HepG2 (cell line): ENCODE data around the gene FLAD1. TPM values are rescaled to one million over a fixed set of nuclear protein-coding genes. Genes with fewer than 3 reads are reported as not detected.

Experiments
- ATAD3A ChIP-seq: sonication (generic); formaldehyde crosslinking; IDR thresholded peaks from 2 replicates; pipeline ENCODE4 v1.4.0; 2020; ENCODE audit warnings: missing genetic modification reagents
- DR1 ChIP-seq: sonication (generic); formaldehyde crosslinking; IDR thresholded peaks from 2 replicates; pipeline ENCODE4 v1.8.0; 2021; ENCODE audit warnings: mild to moderate bottlenecking, missing genetic modification reagents, inconsistent platforms
- DZIP1 ChIP-seq: sonication (generic); formaldehyde crosslinking; IDR thresholded peaks from 2 replicates; pipeline ENCODE4 v1.5.0; 2020; ENCODE audit warnings: mild to moderate bottlenecking, missing genetic modification reagents
- HIC2 ChIP-seq: sonication (generic); formaldehyde crosslinking; IDR thresholded peaks from 2 replicates; pipeline ENCODE4 v1.9.0; 2022; ENCODE audit warnings: low read depth, missing genetic modification reagents
- KLF11 ChIP-seq: IDR thresholded peaks from 2 replicates; pipeline ENCODE4 v1.6.1; 2016; ENCODE audit warnings: missing compliant biosample characterization
- KMT2A ChIP-seq: sonication (generic); formaldehyde crosslinking; IDR thresholded peaks from 2 replicates; pipeline ENCODE4 v1.4.0; 2020; ENCODE audit warnings: missing genetic modification reagents
- MAZ ChIP-seq, 2 experiments: sonication (generic) in 1 of 2; formaldehyde crosslinking in 1 of 2; IDR thresholded peaks; 2 replicates each; pipeline versions ENCODE4 v1.5.0 to v1.6.1; 2012 to 2020; ENCODE audit warnings: low read depth in 2 of 2, mild to moderate bottlenecking in 2 of 2, borderline replicate concordance in 1 of 2, improper control_type of control experiment in 1 of 2, low read length in 1 of 2, missing genetic modification reagents in 1 of 2, moderate library complexity in 1 of 2
- POGZ ChIP-seq: sonication (generic); formaldehyde crosslinking; IDR thresholded peaks from 2 replicates; pipeline ENCODE4 v1.4.0; 2020; ENCODE audit warnings: mild to moderate bottlenecking, missing genetic modification reagents
- SATB2 ChIP-seq: sonication (generic); formaldehyde crosslinking; IDR thresholded peaks from 2 replicates; pipeline ENCODE4 v1.5.0; 2020; ENCODE audit warnings: missing genetic modification reagents
- SOX5 ChIP-seq: IDR thresholded peaks from 2 replicates; pipeline ENCODE4 v1.6.1; 2016; ENCODE audit warnings: borderline replicate concordance
- ZBTB42 ChIP-seq: sonication (generic); formaldehyde crosslinking; IDR thresholded peaks from 2 replicates; pipeline ENCODE4 v1.5.0; 2020; ENCODE audit warnings: mild to moderate bottlenecking, missing genetic modification reagents
- ZFP36L2 ChIP-seq: sonication (generic); formaldehyde crosslinking; IDR thresholded peaks from 2 replicates; pipeline ENCODE4 v1.4.0; 2020; ENCODE audit warnings: missing genetic modification reagents
- ZFP91 ChIP-seq: sonication (generic); formaldehyde crosslinking; IDR thresholded peaks from 2 replicates; pipeline ENCODE4 v1.9.0; 2022; ENCODE audit warnings: missing genetic modification reagents, mild to moderate bottlenecking, borderline replicate concordance
- ZMYM2 ChIP-seq: sonication (generic); formaldehyde crosslinking; IDR thresholded peaks from 2 replicates; pipeline ENCODE4 v1.8.0; 2022; ENCODE audit warnings: mild to moderate bottlenecking, missing genetic modification reagents
- ZNF224 ChIP-seq: sonication (generic); formaldehyde crosslinking; IDR thresholded peaks from 2 replicates; pipeline ENCODE4 v1.5.0; 2020; ENCODE audit warnings: mild to moderate bottlenecking, missing genetic modification reagents
- ZNF263 ChIP-seq: sonication (generic); formaldehyde crosslinking; IDR thresholded peaks from 2 replicates; pipeline ENCODE4 v1.4.0; 2020; ENCODE audit warnings: missing genetic modification reagents
- ZNF501 ChIP-seq: sonication (generic); formaldehyde crosslinking; IDR thresholded peaks from 2 replicates; pipeline ENCODE4 v1.5.1; 2020; ENCODE audit warnings: mild to moderate bottlenecking, moderate library complexity, missing genetic modification reagents
- ZNF547 ChIP-seq: sonication (generic); formaldehyde crosslinking; IDR thresholded peaks from 2 replicates; pipeline ENCODE4 v1.5.1; 2020; ENCODE audit warnings: mild to moderate bottlenecking, missing genetic modification reagents
- ZNF567 ChIP-seq: sonication (generic); formaldehyde crosslinking; IDR thresholded peaks from 2 replicates; pipeline ENCODE4 v1.8.1; 2023; ENCODE audit warnings: mild to moderate bottlenecking, missing genetic modification reagents, borderline replicate concordance
- ZNF720 ChIP-seq: sonication (generic); formaldehyde crosslinking; IDR thresholded peaks from 2 replicates; pipeline ENCODE4 v1.4.0; 2020; ENCODE audit warnings: missing genetic modification reagents
- ZNF878 ChIP-seq: sonication (generic); formaldehyde crosslinking; IDR thresholded peaks from 2 replicates; pipeline ENCODE4 v1.8.1; 2023; ENCODE audit warnings: mild to moderate bottlenecking, missing genetic modification reagents, moderate library complexity
- polyA plus RNA-seq, 8 experiments: library from polyadenylated mRNA; depleted of rRNA in 3 of 8; stranded (reverse) in 7 of 8; unstranded in 1 of 8; fragments of >200 nt; fragmentation: Illumina TruSeq in 4 of 8; extraction: Trizol in 4 of 8; gene quantifications; 2 replicates each; pipeline versions ENCODE4 v1.2.1 to v1.2.3, GENCODE V29; 2011 to 2016; ENCODE audit warnings: low read depth in 4 of 8, missing spikeins in 1 of 8, mixed read lengths in 1 of 8; ENCODE audit not compliant: insufficient read depth in 1 of 8
- total RNA-seq, 5 experiments: library from RNA; depleted of rRNA; stranded (reverse); fragments of >200 nt; fragmentation: Illumina TruSeq; extraction: Trizol; gene quantifications; 2 replicates each; pipeline ENCODE4 v1.2.3, GENCODE V29; 2016; ENCODE audit warnings: low read depth in 1 of 5

FLAD1 gene
- total and polyA plus RNA-seq, 2 of the 13 experiments (the other 11 are each of a cell fraction or from before 2014, with no cell fraction given), result 25.9 to 32.8 TPM

GRCh38 chr1:154961207-154962155, 21.7 kb upstream of the FLAD1 start, which contains the start of gene PYGO2 (continued):
- no peak for TF ChIP-seq DZIP1
- peak; percentile 57; the same call in 1 of the 2 replicates for TF ChIP-seq ZNF501 (CRISPR knock-in tag)
- TF ChIP-seq ATAD3A (CRISPR knock-in tag), result no peak
- peak; percentile 54; the same call in 1 of the 2 replicates for TF ChIP-seq ZNF263 (CRISPR knock-in tag)
- peak; percentile 74; the same call in 1 of the 2 replicates for TF ChIP-seq MAZ (IDR thresholded peaks at IDR 0.05; ENCODE audit: borderline replicate concordance, low read depth, low read length)
- TF ChIP-seq MAZ (CRISPR knock-in tag; IDR thresholded peaks at IDR 0.05; ENCODE audit: low read depth), result peak; percentile 90
- TF ChIP-seq HIC2, result no peak
- TF ChIP-seq ZNF720 (CRISPR knock-in tag), result no peak
- TF ChIP-seq ZFP91 (CRISPR knock-in tag), result peak; percentile 89; the same call in 1 of the 2 replicates
- TF ChIP-seq DR1, result no peak
- TF ChIP-seq POGZ (CRISPR knock-in tag), result peak; percentile 69; the same call in 1 of the 2 replicates
- TF ChIP-seq ZMYM2 (CRISPR knock-in tag), result no peak
- TF ChIP-seq ZNF567 (CRISPR knock-in tag), result peak; percentile 58; the same call in 1 of the 2 replicates
- TF ChIP-seq ZNF224, result no peak
- no peak for TF ChIP-seq KLF11 (CRISPR knock-in tag)
- no peak; the same call in 1 of the 2 replicates for TF ChIP-seq ZNF547 (CRISPR knock-in tag)
- TF ChIP-seq KMT2A (CRISPR knock-in tag), result peak; percentile 40; the same call in 1 of the 2 replicates
- TF ChIP-seq ZFP36L2, result 0 out of 2 replicates have a peak, but pooled peaks have one; percentile 20
- peak; percentile 48; the same call in 1 of the 2 replicates for TF ChIP-seq SOX5 (CRISPR knock-in tag)
- no peak for TF ChIP-seq SATB2
- peak; percentile 70; the same call in 1 of the 2 replicates for TF ChIP-seq ZBTB42 (CRISPR knock-in tag)
- peak; percentile 54; the same call in 1 of the 2 replicates for TF ChIP-seq ZNF878 (CRISPR knock-in tag)
